ENCODE data around the gene SZT2.

Gene SZT2

DNA sequence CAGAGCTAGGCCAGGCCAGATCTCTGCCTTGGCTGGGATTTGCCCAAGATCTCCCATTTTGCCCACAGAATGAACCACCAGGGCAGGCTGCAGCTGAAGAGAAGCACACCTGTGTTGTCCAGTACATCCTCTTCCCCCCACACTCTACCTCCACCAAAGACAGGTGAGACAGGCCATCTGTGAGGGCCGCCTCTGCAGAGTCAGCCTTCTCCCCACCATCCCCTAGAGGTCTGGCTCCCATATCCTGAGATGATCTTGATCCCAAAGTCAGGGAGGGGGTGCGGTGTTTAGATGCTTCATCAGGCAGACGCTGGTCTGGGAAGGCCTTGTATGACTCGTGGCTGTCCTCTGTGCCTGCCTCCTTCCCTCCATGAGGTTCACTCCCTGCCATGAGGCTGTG is 35.3 kb downstream of the SZT2 start:
- Histone ChIP-seq H3K36me3 (ENCODE audit: control insufficient read depth, insufficient read depth, low read length) (peaks cover 79% of the 10 kb centered on the region), H3K4me1 (ENCODE audit: control insufficient read depth, insufficient read depth, low read length) (peaks cover 8% of the 10 kb centered on the region; the same call in 1 of the 2 replicates), H3K9ac (ENCODE audit: low read depth, low read length) (no peak overlapping the region), H3K27me3 (ENCODE audit: control insufficient read depth, insufficient read depth, low read length) (no peaks in the 10 kb centered on the region), H3K27ac (ENCODE audit: low read depth, low read length) (no peak overlapping the region), H3K4me3 (ENCODE audit: low read depth, low read length) (no peak overlapping the region), H3K9me3 (ENCODE audit: control insufficient read depth, insufficient read depth, low read length) (no peaks in the 10 kb centered on the region)

DNA sequence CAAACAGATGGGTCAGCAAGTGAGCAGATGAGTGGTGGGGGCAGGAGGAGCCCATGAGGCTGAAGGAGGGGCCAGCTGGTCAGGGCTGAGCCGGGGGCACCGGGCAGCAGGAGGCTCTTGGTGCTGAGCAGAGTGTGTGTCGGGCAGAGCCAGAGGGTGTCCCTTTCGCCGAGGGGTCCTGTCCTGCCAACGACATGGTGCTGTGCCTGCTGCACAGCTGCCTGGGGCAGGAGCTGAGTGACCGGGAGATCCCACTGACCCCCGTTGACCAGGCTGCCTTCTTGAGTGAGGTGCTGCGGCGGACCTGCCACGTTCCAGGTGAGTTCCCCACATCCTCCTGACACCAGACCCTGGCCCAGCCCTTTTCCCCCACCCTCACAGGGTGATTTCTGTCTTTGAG is 36.5 kb downstream of the SZT2 start:
- peaks cover 8% of the 10 kb centered on the region; the same call in 1 of the 2 replicates for H3K4me1 ChIP-seq (ENCODE audit: control insufficient read depth, insufficient read depth, low read length)
- no peaks in the 10 kb centered on the region for H3K9me3 ChIP-seq (ENCODE audit: control insufficient read depth, insufficient read depth, low read length)
- no peak overlapping the region for H3K27ac ChIP-seq (ENCODE audit: low read depth, low read length)
- H3K4me3 ChIP-seq (ENCODE audit: low read depth, low read length): no peak overlapping the region
- peaks cover 79% of the 10 kb centered on the region for H3K36me3 ChIP-seq (ENCODE audit: control insufficient read depth, insufficient read depth, low read length)
- no peaks in the 10 kb centered on the region for H3K27me3 ChIP-seq (ENCODE audit: control insufficient read depth, insufficient read depth, low read length)
- H3K9ac ChIP-seq (ENCODE audit: low read depth, low read length): no peak overlapping the region

DNA sequence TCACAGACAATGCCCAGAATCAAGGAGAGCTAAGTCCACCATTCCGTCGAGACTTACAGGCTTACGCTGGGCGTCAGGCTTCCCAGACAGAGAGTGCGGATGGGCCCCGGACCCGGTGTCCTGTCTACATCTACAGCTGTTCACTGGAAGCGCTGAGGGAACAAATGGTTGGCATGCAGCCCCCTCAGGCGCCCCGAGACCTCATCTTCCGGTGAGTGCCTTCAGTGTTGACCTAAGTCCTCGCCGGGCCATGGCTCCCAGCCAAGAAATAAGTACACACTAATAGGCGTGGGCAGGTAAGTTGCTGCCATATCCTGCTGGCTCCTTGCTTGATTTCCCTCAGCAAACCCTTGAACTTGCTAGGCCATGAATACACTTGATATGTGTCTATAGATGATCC is 37.8 kb downstream of the SZT2 start:
- Histone ChIP-seq H3K27me3 (ENCODE audit: control insufficient read depth, insufficient read depth, low read length) (no peaks in the 10 kb centered on the region), H3K27ac (ENCODE audit: low read depth, low read length) (no peak overlapping the region), H3K36me3 (ENCODE audit: control insufficient read depth, insufficient read depth, low read length) (peaks cover 81% of the 10 kb centered on the region), H3K9ac (ENCODE audit: low read depth, low read length) (no peak overlapping the region), H3K4me3 (ENCODE audit: low read depth, low read length) (no peak overlapping the region), H3K9me3 (ENCODE audit: control insufficient read depth, insufficient read depth, low read length) (no peaks in the 10 kb centered on the region), H3K4me1 (ENCODE audit: control insufficient read depth, insufficient read depth, low read length) (0 out of 2 replicates have a peak, but pooled peaks cover 3% of the 10 kb centered on the region)

DNA sequence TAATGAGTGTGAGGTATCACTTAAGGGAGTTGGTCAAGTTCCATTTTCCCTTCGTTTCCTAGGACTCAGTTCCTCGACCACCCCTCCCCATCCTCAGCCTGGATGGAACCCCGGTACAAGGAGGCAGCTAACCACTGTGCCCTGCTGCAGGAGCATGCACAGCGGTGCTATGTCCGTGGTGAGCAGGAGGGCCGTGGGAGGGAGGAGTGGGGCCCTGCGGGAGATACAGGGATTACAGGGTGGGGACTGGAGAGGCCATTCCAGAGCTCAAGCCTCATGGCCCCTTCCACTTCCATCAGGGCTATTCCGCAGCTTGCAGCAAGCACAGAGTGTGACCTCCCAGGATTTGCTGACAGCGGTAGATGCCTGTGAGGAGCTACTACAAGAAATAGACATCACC is 38.2 kb downstream of the SZT2 start:
- Histone ChIP-seq H3K27ac (ENCODE audit: low read depth, low read length) (no peak overlapping the region), H3K4me1 (ENCODE audit: control insufficient read depth, insufficient read depth, low read length) (no peaks in the 10 kb centered on the region), H3K4me3 (ENCODE audit: low read depth, low read length) (no peak overlapping the region), H3K36me3 (ENCODE audit: control insufficient read depth, insufficient read depth, low read length) (peaks cover 85% of the 10 kb centered on the region), H3K9me3 (ENCODE audit: control insufficient read depth, insufficient read depth, low read length) (no peaks in the 10 kb centered on the region), H3K27me3 (ENCODE audit: control insufficient read depth, insufficient read depth, low read length) (no peaks in the 10 kb centered on the region), H3K9ac (ENCODE audit: low read depth, low read length) (no peak overlapping the region)

DNA sequence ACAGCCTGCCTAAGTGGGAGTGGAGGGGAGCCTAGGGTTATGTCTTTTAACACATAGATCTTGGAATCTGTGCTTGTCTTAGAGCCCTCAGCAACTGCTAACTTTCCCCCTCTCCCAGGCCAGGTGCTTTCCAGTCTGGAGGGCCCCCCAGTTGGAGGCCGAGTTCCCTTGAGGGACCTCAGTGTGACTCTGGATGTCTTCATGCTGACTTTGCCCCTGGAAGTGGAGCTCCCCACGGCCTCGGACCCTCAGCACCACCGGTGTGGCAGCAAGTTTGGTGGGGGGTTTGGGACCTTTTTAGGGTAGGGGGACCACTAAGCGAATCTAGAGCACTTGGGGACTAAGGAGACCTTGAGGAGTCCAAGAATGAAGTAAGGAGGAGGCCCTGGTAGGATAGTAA is 41.1 kb downstream of the SZT2 start:
- no peak overlapping the region for H3K4me3 ChIP-seq (ENCODE audit: low read depth, low read length)
- H3K36me3 ChIP-seq (ENCODE audit: control insufficient read depth, insufficient read depth, low read length): peaks cover 89% of the 10 kb centered on the region
- no peaks in the 10 kb centered on the region for H3K27me3 ChIP-seq (ENCODE audit: control insufficient read depth, insufficient read depth, low read length)
- H3K4me1 ChIP-seq (ENCODE audit: control insufficient read depth, insufficient read depth, low read length): no peaks in the 10 kb centered on the region
- H3K9ac ChIP-seq (ENCODE audit: low read depth, low read length): no peak overlapping the region
- H3K27ac ChIP-seq (ENCODE audit: low read depth, low read length): no peak overlapping the region
- no peaks in the 10 kb centered on the region for H3K9me3 ChIP-seq (ENCODE audit: control insufficient read depth, insufficient read depth, low read length)

DNA sequence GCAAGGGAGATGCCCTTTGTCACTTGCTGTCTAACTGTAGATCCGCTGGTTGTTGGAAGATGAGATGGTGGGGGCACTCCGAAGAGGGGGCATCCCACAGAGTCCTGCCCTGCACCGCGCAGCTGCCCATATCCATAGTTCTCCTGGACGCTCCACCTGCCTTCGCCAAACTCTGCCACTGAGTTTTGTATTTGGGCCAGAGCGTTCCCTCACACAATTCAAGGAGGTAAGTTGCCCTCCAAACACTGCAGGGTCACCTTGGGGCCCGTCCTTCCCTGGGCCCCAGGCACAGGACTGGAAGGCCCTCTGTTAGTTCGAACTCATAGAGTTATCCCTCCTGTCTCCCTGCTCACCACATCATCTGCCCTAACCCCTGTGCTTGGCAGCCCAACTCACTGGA is 42.0 kb downstream of the SZT2 start:
- H3K36me3 ChIP-seq (ENCODE audit: control insufficient read depth, insufficient read depth, low read length): peaks cover 80% of the 10 kb centered on the region
- no peak overlapping the region for H3K9ac ChIP-seq (ENCODE audit: low read depth, low read length)
- H3K27me3 ChIP-seq (ENCODE audit: control insufficient read depth, insufficient read depth, low read length): no peaks in the 10 kb centered on the region
- no peak overlapping the region for H3K4me3 ChIP-seq (ENCODE audit: low read depth, low read length)
- no peaks in the 10 kb centered on the region for H3K4me1 ChIP-seq (ENCODE audit: control insufficient read depth, insufficient read depth, low read length)
- H3K9me3 ChIP-seq (ENCODE audit: control insufficient read depth, insufficient read depth, low read length): no peaks in the 10 kb centered on the region
- H3K27ac ChIP-seq (ENCODE audit: low read depth, low read length): no peak overlapping the region

DNA sequence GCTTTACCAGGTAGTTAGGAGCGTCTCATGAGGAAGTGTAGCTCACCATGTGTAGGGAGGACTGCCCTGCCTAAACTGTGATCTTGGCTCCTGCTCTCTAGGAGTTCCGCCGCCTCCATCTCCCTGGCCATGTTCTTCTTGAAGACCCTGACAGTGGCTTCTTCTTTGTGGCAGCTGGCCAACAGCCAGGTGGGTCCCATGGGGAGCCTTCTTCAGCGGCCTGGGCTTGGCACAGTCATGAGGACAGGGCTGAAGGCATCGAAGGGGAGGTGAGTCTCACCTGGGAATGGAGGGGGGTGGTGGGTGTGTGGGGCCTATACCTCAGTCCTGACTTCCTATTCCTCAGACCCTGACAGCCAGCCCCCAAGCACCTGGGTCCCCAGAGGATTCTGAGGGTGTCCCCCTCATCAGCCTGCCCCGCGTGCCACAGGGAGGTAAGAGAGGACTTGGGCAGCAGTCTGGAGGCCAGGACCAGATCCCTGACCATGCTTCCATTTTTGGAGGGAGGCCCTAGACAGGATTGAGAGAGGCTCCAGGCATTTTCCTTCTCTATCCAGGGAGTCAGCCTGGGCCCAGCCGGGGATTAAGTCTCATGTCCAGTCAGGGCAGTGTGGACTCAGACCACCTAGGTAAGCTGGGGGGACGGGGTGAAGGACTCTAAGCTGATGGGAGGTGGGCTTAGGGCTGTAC is 42.6 kb downstream of the SZT2 start:
- H3K4me1 ChIP-seq (ENCODE audit: control insufficient read depth, insufficient read depth, low read length): no peaks in the 10 kb centered on the region
- H3K9me3 ChIP-seq (ENCODE audit: control insufficient read depth, insufficient read depth, low read length): no peaks in the 10 kb centered on the region
- H3K27me3 ChIP-seq (ENCODE audit: control insufficient read depth, insufficient read depth, low read length): no peaks in the 10 kb centered on the region
- H3K36me3 ChIP-seq (ENCODE audit: control insufficient read depth, insufficient read depth, low read length): peaks cover 74% of the 10 kb centered on the region
- no peak overlapping the region for H3K27ac ChIP-seq (ENCODE audit: low read depth, low read length)
- no peak overlapping the region for H3K4me3 ChIP-seq (ENCODE audit: low read depth, low read length)
- H3K9ac ChIP-seq (ENCODE audit: low read depth, low read length): no peak overlapping the region

DNA sequence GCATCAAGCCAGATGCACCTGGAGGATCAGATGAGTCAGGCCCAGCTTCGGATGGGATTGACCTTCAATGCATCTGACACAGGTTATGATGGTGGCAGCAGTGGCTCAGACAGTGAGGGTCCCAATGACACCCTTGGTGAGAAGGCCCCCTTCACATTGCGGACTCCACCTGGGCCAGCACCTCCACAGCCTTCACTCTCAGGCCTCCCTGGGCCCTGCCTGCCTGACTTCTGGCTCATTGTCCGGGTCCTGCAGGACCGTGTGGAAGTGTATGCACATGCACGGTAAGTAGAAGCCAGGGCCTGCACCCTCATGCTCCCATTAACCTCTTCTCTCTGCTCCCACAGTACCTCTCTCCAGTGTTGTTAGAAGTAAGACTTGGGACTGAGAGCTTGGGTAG is 43.2 kb downstream of the SZT2 start:
- peaks cover 68% of the 10 kb centered on the region for H3K36me3 ChIP-seq (ENCODE audit: control insufficient read depth, insufficient read depth, low read length)
- H3K27me3 ChIP-seq (ENCODE audit: control insufficient read depth, insufficient read depth, low read length): no peaks in the 10 kb centered on the region
- H3K27ac ChIP-seq (ENCODE audit: low read depth, low read length): no peak overlapping the region
- no peak overlapping the region for H3K4me3 ChIP-seq (ENCODE audit: low read depth, low read length)
- no peak overlapping the region for H3K9ac ChIP-seq (ENCODE audit: low read depth, low read length)
- no peaks in the 10 kb centered on the region for H3K4me1 ChIP-seq (ENCODE audit: control insufficient read depth, insufficient read depth, low read length)
- H3K9me3 ChIP-seq (ENCODE audit: control insufficient read depth, insufficient read depth, low read length): no peaks in the 10 kb centered on the region

DNA sequence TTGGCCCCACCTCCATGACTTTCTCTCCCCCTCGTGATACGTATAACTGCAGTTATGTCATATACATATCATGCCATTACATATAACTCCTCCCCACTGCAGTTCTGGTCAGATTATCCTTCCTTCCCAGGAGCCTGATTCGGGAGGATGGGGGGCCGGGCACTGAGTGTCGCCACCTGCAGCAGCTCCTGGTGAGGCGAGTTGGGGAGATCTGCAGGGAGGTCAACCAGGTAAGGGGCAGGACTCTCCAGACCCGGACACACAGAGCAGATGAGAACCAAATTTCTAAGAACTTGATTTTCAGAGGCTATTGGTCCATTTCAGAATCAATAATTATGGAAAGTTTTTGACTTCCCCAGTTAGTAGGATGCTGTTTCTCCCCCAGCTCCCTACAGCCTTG is 44.6 kb downstream of the SZT2 start:
- H3K4me1 ChIP-seq (ENCODE audit: control insufficient read depth, insufficient read depth, low read length): no peaks in the 10 kb centered on the region
- no peaks in the 10 kb centered on the region for H3K27me3 ChIP-seq (ENCODE audit: control insufficient read depth, insufficient read depth, low read length)
- no peak overlapping the region for H3K4me3 ChIP-seq (ENCODE audit: low read depth, low read length)
- H3K27ac ChIP-seq (ENCODE audit: low read depth, low read length): no peak overlapping the region
- H3K36me3 ChIP-seq (ENCODE audit: control insufficient read depth, insufficient read depth, low read length): peaks cover 67% of the 10 kb centered on the region
- H3K9me3 ChIP-seq (ENCODE audit: control insufficient read depth, insufficient read depth, low read length): no peaks in the 10 kb centered on the region
- H3K9ac ChIP-seq (ENCODE audit: low read depth, low read length): no peak overlapping the region

DNA sequence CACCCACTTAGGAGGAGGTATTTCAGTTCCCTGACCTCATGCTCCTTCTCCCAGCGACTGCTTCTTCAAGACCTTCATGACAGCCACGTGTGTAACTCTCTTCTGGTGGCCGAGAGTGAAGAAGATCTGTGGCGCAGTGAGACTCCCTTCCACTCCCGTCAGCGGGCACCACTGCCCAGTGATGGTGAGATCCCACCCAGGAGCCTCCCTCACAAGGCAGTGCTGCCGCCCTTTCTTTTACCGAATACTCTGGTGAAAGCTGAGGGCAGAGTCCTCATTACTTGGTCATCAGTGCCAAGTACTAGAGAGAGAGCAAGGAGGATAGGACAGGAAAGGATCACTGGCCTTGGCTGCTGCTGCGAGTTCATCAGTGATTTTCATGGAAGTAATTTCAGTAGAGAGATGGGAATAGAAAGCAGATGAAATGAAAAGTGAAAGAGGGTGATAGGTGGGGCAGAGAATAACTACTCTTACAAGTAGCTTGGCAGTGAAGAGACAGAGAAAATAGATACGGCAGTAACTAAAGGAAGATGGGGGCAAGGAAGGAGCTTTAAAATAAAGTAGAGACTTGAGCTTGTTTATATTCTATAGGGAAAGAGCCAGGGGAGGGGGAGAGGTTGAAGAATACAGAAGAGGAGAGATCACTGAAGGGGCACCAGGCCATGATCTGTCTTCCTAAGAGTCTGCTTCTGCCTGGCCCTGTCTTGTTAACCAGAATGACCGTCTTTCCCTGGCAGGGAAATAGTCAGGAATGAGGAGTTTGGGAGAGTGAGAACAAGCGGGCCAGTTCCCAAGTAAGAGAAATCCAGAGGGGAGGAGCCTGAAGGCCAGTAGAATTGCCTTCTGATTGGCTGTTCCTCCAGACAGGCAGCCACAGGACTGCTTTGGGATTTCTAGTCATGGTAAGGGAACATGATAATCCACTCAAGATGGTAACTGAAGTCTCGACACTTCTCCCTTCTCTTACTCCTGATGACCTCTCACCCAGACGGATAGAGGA is 45.7 kb downstream of the SZT2 start:
- H3K9ac ChIP-seq (ENCODE audit: low read depth, low read length): no peak overlapping the region
- H3K27me3 ChIP-seq (ENCODE audit: control insufficient read depth, insufficient read depth, low read length): no peaks in the 10 kb centered on the region
- no peak overlapping the region for H3K4me3 ChIP-seq (ENCODE audit: low read depth, low read length)
- peaks cover 65% of the 10 kb centered on the region for H3K36me3 ChIP-seq (ENCODE audit: control insufficient read depth, insufficient read depth, low read length)
- H3K27ac ChIP-seq (ENCODE audit: low read depth, low read length): no peak overlapping the region
- H3K4me1 ChIP-seq (ENCODE audit: control insufficient read depth, insufficient read depth, low read length): no peaks in the 10 kb centered on the region
- H3K9me3 ChIP-seq (ENCODE audit: control insufficient read depth, insufficient read depth, low read length): no peaks in the 10 kb centered on the region

DNA sequence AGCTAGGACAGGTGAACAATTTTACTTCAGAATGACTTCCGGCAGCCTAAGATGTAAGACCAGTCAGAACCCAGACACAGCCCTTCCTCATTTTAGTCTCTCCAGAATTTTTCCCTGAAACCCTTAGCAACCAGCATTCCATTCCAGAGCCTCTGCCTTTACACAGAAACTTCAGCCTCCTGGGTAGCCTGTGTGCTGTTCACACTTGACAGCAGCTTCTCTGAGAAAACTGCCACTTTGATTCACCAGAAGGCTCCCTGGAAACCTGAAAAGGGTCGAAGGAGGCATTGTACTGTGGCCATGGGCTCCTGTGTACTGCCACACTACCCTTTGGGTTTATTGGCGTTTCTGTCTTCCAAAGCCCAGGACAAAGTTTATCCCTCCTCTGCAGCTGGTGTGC is 46.7 kb downstream of the SZT2 start:
- Histone ChIP-seq H3K4me1 (ENCODE audit: control insufficient read depth, insufficient read depth, low read length) (no peaks in the 10 kb centered on the region), H3K9ac (ENCODE audit: low read depth, low read length) (no peak overlapping the region), H3K27ac (ENCODE audit: low read depth, low read length) (no peak overlapping the region), H3K9me3 (ENCODE audit: control insufficient read depth, insufficient read depth, low read length) (no peaks in the 10 kb centered on the region), H3K4me3 (ENCODE audit: low read depth, low read length) (no peak overlapping the region), H3K27me3 (ENCODE audit: control insufficient read depth, insufficient read depth, low read length) (no peaks in the 10 kb centered on the region), H3K36me3 (ENCODE audit: control insufficient read depth, insufficient read depth, low read length) (peaks cover 60% of the 10 kb centered on the region)
